Breast epithelium (tissue), 3 donors: ENCODE results near the gene KLK5.

ENCODE experiments used
- CTCF ChIP-seq, 3 donors: fragments of 450-650 bp; IDR thresholded peaks; one replicate each; pipeline ENCODE4 v1.5.1; 2016 to 2017; ENCODE audit warnings: antibody characterized with exemption in 3 of 3, mild to moderate bottlenecking in 3 of 3, moderate library complexity in 3 of 3
- POLR2A ChIP-seq: fragments of 450-650 bp; IDR thresholded peaks from one replicate; pipeline ENCODE4 v1.6.1; 2016; ENCODE audit warnings: antibody characterized with exemption, mild to moderate bottlenecking, moderate library complexity
- POLR2AphosphoS5 ChIP-seq, 3 donors: sonication (generic); formaldehyde crosslinking; IDR thresholded peaks; one replicate each; pipeline ENCODE4 v1.6.1; 2017; ENCODE audit warnings: antibody characterized with exemption in 3 of 3

GRCh38 chr19:50928831-50929230 is 24.0 kb downstream of the KLK5 start:
- TF ChIP-seq CTCF (IDR thresholded peaks at IDR 0.05): no peak
- TF ChIP-seq POLR2A: no peak
- TF ChIP-seq POLR2AphosphoS5 (IDR thresholded peaks at IDR 0.05): no peak
